Ovary (tissue), 3 donors: ENCODE measurements around the gene NRXN2.

Experiments used
- EP300 ChIP-seq: sonication (generic); formaldehyde crosslinking; IDR thresholded peaks from one replicate; pipeline ENCODE4 v1.6.1; 2017; ENCODE audit warnings: antibody characterized with exemption
- TF ChIP-seq, protein P1 (sequence below), 3 donors: fragments of 450-650 bp in 2 of 3; fragments of 200-600 bp in 1 of 3; IDR thresholded peaks; one replicate each; pipeline versions ENCODE4 v1.5.1 to v1.8.0; 2016 to 2022; ENCODE audit warnings: antibody characterized with exemption in 3 of 3, mild to moderate bottlenecking in 1 of 3
- donor health status: DM: no; HTN: no; CAD: no.

DNA sequence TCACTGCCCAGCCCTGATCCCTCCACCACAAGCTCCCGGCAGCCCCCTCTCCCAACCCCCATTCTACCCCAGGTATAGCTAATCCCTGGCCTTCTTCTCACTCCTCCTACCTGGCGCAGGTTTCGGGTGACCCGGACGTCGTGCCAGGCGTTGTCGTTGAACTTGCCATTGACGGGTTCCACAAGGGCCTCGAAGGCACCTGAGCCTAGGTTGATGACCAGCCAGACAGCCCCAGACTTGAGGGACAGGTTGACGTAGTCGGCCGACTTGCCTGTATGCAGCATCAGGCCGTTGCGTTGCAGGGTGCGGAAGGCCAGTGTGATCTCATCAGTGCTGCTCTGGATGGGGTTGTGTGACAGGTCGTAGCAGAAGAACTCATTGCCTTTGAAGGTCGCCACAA lies 37.5 kb downstream of the NRXN2 start:
- TF ChIP-seq, protein P1, sequence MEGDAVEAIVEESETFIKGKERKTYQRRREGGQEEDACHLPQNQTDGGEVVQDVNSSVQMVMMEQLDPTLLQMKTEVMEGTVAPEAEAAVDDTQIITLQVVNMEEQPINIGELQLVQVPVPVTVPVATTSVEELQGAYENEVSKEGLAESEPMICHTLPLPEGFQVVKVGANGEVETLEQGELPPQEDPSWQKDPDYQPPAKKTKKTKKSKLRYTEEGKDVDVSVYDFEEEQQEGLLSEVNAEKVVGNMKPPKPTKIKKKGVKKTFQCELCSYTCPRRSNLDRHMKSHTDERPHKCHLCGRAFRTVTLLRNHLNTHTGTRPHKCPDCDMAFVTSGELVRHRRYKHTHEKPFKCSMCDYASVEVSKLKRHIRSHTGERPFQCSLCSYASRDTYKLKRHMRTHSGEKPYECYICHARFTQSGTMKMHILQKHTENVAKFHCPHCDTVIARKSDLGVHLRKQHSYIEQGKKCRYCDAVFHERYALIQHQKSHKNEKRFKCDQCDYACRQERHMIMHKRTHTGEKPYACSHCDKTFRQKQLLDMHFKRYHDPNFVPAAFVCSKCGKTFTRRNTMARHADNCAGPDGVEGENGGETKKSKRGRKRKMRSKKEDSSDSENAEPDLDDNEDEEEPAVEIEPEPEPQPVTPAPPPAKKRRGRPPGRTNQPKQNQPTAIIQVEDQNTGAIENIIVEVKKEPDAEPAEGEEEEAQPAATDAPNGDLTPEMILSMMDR (IDR thresholded peaks at IDR 0.05), result no peak
- no peak for TF ChIP-seq EP300
